B cell (primary cell): ENCODE measurements around the gene CDCA7L. TPM values are rescaled to one million over a fixed set of nuclear protein-coding genes. Genes with fewer than 3 reads are reported as not detected.

Experiments used
- ATAC-seq: fragments of 200-7000 bp; cut with Tn5 transposase; one replicate; pipeline ENCODE4 v1.10.0; 2021; ENCODE audit warnings: low read depth, mild to moderate bottlenecking, moderate number of reproducible peaks, moderate library complexity
- CTCF ChIA-PET: fragments of 350-600 bp; sonication (Branson Sonifier 250); formaldehyde crosslinking; loops from one replicate; lab custom pipeline; 2021; ENCODE audit warnings: antibody characterized with exemption, inconsistent platforms; lab: Charles Lee
- POLR2A ChIA-PET: fragments of 350-600 bp; sonication (Branson Sonifier 250); formaldehyde crosslinking; loops from one replicate; lab custom pipeline; 2021; ENCODE audit warnings: antibody characterized with exemption; lab: Charles Lee
- DNase-seq: peaks from one replicate; pipeline ENCODE4 v3.0.0; 2013
- H2AFZ ChIP-seq: 2 replicates; pipeline ENCODE4 v1.6.1; 2012; ENCODE audit warnings: mild to moderate bottlenecking, low read depth, low read length; ENCODE audit not compliant: insufficient read depth, poor library complexity, severe bottlenecking
- H3K27ac ChIP-seq, 2 donors: 1 replicate in 1 of 2; 2 replicates in 1 of 2; pipeline ENCODE4 v1.5.1; 2012 to 2013; ENCODE audit warnings: low read length in 2 of 2, mild to moderate bottlenecking in 2 of 2, moderate library complexity in 1 of 2
- H3K27me3 ChIP-seq, 4 experiments: fragments of 200-600 bp in 1 of 4; sonication (generic) in 1 of 4; replicated peaks in 1 of 4; 1 replicate in 2 of 4; 2 replicates in 2 of 4; pipeline versions ENCODE4 v1.6.1 to v1.7.0; 2013 to 2016; ENCODE audit warnings: low read length in 3 of 4, mild to moderate bottlenecking in 2 of 4, mixed read lengths in 1 of 4, moderate library complexity in 1 of 4; ENCODE audit not compliant: insufficient read depth in 4 of 4, control insufficient read depth in 3 of 4; ENCODE audit errors: control extremely low read depth in 1 of 4
- H3K36me3 ChIP-seq, 2 experiments: replicated peaks in 1 of 2; 1 replicate in 1 of 2; 2 replicates in 1 of 2; pipeline versions ENCODE4 v1.6.1 to v1.7.1; 2013; ENCODE audit warnings: low read length in 1 of 2; ENCODE audit not compliant: insufficient read depth in 2 of 2, control insufficient read depth in 1 of 2; ENCODE audit errors: control extremely low read depth in 1 of 2, extremely low read depth in 1 of 2
- H3K4me1 ChIP-seq, 2 donors: fragments of 200-600 bp in 1 of 2; sonication (generic) in 1 of 2; 1 replicate in 1 of 2; 2 replicates in 1 of 2; pipeline versions ENCODE4 v1.5.1 to v1.6.1; 2013 to 2017; ENCODE audit warnings: low read length in 2 of 2; ENCODE audit not compliant: control insufficient read depth in 2 of 2, insufficient read depth in 2 of 2
- H3K4me2 ChIP-seq: replicated peaks from 2 replicates; pipeline ENCODE3; 2012; ENCODE audit warnings: mild to moderate bottlenecking, low read depth, low read length; ENCODE audit not compliant: poor library complexity, severe bottlenecking
- H3K4me3 ChIP-seq, 5 experiments: fragments of 200-600 bp in 1 of 5; sonication (generic) in 1 of 5; 1 replicate in 3 of 5; 2 replicates in 2 of 5; pipeline versions ENCODE4 v1.5.1 to v1.7.0; 2011 to 2016; ENCODE audit warnings: low read length in 4 of 5, mild to moderate bottlenecking in 4 of 5, low read depth in 2 of 5, control low read depth in 1 of 5, moderate library complexity in 1 of 5; ENCODE audit not compliant: insufficient read depth in 1 of 5; ENCODE audit errors: control extremely low read depth in 1 of 5, extremely low read depth in 1 of 5
- H3K79me2 ChIP-seq: fragments of 200-600 bp; sonication (generic); one replicate; pipeline ENCODE4 v1.6.0; 2016; ENCODE audit warnings: low read length; ENCODE audit not compliant: control insufficient read depth, insufficient read depth
- H3K9ac ChIP-seq: fragments of 200-600 bp; sonication (generic); 2 replicates; pipeline ENCODE4 v1.6.1; 2017; ENCODE audit warnings: mild to moderate bottlenecking, low read length, moderate library complexity
- H3K9me3 ChIP-seq, 3 donors: one replicate each; pipeline versions ENCODE4 v1.6.1 to v1.7.1; 2013; ENCODE audit warnings: low read length in 2 of 3; ENCODE audit not compliant: control insufficient read depth in 2 of 3, insufficient read depth in 1 of 3; ENCODE audit errors: control extremely low read depth in 1 of 3
- H4K20me1 ChIP-seq: 2 replicates; pipeline ENCODE4 v1.6.0; 2012; ENCODE audit warnings: mild to moderate bottlenecking, low read length; ENCODE audit not compliant: insufficient read depth, control insufficient read depth, poor library complexity, severe bottlenecking
- H3K27ac Mint-ChIP-seq: one replicate; pipeline ENCODE4 v1.8.0; 2021; ENCODE audit warnings: mixed read lengths
- H3K27me3 Mint-ChIP-seq: one replicate; pipeline ENCODE4 v1.8.0; 2021; ENCODE audit warnings: mixed read lengths
- H3K4me1 Mint-ChIP-seq: one replicate; pipeline ENCODE4 v1.8.0; 2021; ENCODE audit warnings: mixed read lengths
- H3K4me3 Mint-ChIP-seq: one replicate; pipeline ENCODE4 v1.8.0; 2021; ENCODE audit warnings: mixed read lengths
- H3K9me3 Mint-ChIP-seq: one replicate; pipeline ENCODE4 v1.8.0; 2022; ENCODE audit warnings: mixed read lengths; ENCODE audit not compliant: insufficient read depth
- EZH2 ChIP-seq: IDR thresholded peaks from 2 replicates; pipeline ENCODE4 v1.6.1; 2012; ENCODE audit warnings: borderline replicate concordance, low read depth, mild to moderate bottlenecking, moderate library complexity, low read length; ENCODE audit not compliant: insufficient read depth, poor library complexity, severe bottlenecking
- WGBS: methylation state at CpG from one replicate; pipeline ENCODE4 v1.1.5; 2013; ENCODE audit warnings: missing lambda C conversion rate; ENCODE audit not compliant: insufficient coverage; 5-methylcytosine and 5-hydroxymethylcytosine counted together
- intact Hi-C: fragments of 100-400 bp; cut with micrococcal nuclease; formaldehyde crosslinking; loops from one replicate; pipeline ENCODE4 v1.10.0; 2022
- polyA plus RNA-seq: library from polyadenylated mRNA; depleted of rRNA; stranded (reverse); fragments of >200 nt; gene quantifications from 2 replicates; pipeline ENCODE4 v1.2.3, GENCODE V29; 2012
- total RNA-seq, 2 donors: library from RNA; stranded (reverse); fragments of 120-200 nt in 1 of 2; gene quantifications; 1 replicate in 1 of 2; 2 replicates in 1 of 2; pipeline versions ENCODE4 v1.2.3 to v1.2.4, GENCODE V29; 2013 to 2022
- TF ChIP-seq, protein P1 (sequence below): fragments of 200-600 bp; IDR thresholded peaks from one replicate; pipeline ENCODE4 v1.8.0; 2022; ENCODE audit warnings: antibody characterized with exemption, mild to moderate bottlenecking

Gene CDCA7L
- total and polyA plus RNA-seq, 2 donors (not counting 1 experiment from before 2014, with no cell fraction given) = 84.0 to 129 TPM

DNA sequence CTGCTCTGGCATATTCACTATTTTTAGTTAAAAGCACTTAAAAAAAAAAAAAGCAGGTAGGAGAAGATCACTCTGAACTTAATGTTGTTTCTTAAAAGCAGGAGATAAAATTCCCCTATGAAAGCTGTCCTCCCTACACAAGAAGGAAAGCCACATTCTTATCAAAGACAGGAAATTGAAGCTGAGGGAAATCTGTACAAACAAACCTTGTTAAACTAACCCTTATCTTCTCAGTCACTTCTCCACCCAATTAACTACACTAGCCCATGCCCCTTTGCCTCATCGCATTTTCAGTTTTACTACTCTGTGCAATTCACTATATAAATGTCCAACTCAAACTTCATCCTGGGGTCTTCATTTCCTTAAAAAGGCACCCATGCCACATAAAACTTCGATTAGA lies 2.7 kb upstream of the CDCA7L start:
- Histone ChIP-seq H3K4me2 (no peak overlapping the region), H2AFZ (no peak overlapping the region), H3K27me3 (no peaks in the 10 kb centered on the region), H4K20me1 (no peaks in the 10 kb centered on the region), H3K9me3 (no peaks in the 10 kb centered on the region), H3K9ac (no peak overlapping the region), H3K36me3 (peaks cover 0 to under 1% of the 10 kb centered on the region in 2 experiments), H3K4me1 (peaks cover 28 to 36% of the 10 kb centered on the region in 2 donors), H3K27ac (no peak overlapping the region), H3K79me2 (peaks cover 12% of the 10 kb centered on the region), H3K4me3 (no peak overlapping the region)
- Mint-ChIP-seq H3K4me3 (no peak overlapping the region), H3K27me3 (no peaks in the 10 kb centered on the region), H3K27ac (no peak overlapping the region), H3K4me1 (peaks cover 40% of the 10 kb centered on the region), H3K9me3 (no peaks in the 10 kb centered on the region)
- WGBS = 100% methylated on average over 1 of the region's 2 CpGs
- ChIA-PET CTCF (interaction anchor here (0.9 to 1.5 kb wide), 2 partner anchors 16 to 19 kb away, joined by 3 to 5 read pairs; no protein-coding TSS in a partner anchor), POLR2A (interaction anchor here (0.6 to 0.7 kb wide), 2 partner anchors 246 to 521 kb away, joined by 3 read pairs; no protein-coding TSS in a partner anchor)
- no peak for ATAC-seq
- DNase-seq = no peak
- TF ChIP-seq EZH2 = no peak
- TF ChIP-seq, protein P1, sequence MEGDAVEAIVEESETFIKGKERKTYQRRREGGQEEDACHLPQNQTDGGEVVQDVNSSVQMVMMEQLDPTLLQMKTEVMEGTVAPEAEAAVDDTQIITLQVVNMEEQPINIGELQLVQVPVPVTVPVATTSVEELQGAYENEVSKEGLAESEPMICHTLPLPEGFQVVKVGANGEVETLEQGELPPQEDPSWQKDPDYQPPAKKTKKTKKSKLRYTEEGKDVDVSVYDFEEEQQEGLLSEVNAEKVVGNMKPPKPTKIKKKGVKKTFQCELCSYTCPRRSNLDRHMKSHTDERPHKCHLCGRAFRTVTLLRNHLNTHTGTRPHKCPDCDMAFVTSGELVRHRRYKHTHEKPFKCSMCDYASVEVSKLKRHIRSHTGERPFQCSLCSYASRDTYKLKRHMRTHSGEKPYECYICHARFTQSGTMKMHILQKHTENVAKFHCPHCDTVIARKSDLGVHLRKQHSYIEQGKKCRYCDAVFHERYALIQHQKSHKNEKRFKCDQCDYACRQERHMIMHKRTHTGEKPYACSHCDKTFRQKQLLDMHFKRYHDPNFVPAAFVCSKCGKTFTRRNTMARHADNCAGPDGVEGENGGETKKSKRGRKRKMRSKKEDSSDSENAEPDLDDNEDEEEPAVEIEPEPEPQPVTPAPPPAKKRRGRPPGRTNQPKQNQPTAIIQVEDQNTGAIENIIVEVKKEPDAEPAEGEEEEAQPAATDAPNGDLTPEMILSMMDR = no peak
- intact Hi-C loops = loop anchor here (5.0 to 10.0 kb wide), 4 partner anchors 36 to 1649 kb away; partner anchors contain the start of genes CCDC126 and HYCC1

DNA sequence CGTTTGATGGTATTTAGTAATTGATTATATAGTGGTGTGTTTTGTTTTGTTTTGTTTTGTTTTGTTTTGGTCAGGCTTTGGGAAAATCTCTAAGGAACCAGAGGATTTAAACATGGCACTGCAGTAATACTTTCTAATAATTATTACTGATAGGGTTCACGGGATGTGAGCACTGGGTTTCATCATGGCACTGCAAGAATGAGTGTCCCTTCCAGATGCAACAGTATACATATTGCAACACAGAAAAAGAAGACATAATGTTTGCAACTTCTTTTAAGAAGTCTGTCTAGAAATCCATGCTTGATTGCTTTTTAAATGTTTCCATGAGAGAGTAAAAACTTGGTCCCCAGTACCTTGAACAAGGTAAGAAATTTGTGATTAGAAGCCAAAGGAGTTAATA lies 2.2 kb upstream of the CDCA7L start:
- H3K9me3 ChIP-seq = no peaks in the 10 kb centered on the region
- H3K4me3 ChIP-seq = no peak overlapping the region
- Mint-ChIP-seq H3K4me1 (peaks cover 44% of the 10 kb centered on the region), H3K27ac (no peak overlapping the region), H3K27me3 (no peaks in the 10 kb centered on the region), H3K9me3 (no peaks in the 10 kb centered on the region), H3K4me3 (no peak overlapping the region)
- no peak for DNase-seq
- H3K79me2 ChIP-seq = peaks cover 16% of the 10 kb centered on the region
- intact Hi-C loops = loop anchor here (2.0 to 10.0 kb wide), 5 partner anchors 36 to 1649 kb away; partner anchors contain the start of genes CCDC126 and HYCC1
- POLR2A ChIA-PET = interaction anchor here (0.9 kb wide), 1 partner anchor 14 kb away, joined by 3 read pairs; no protein-coding TSS in a partner anchor
- CTCF ChIA-PET = interaction anchor here (1.5 kb wide), 1 partner anchor 20 kb away, joined by 5 read pairs; no protein-coding TSS in a partner anchor
- H3K4me1 ChIP-seq = peaks cover 32 to 40% of the 10 kb centered on the region in 2 donors
- no peak overlapping the region for H2AFZ ChIP-seq
- peaks cover 0 to 5% of the 10 kb centered on the region in 2 experiments for H3K36me3 ChIP-seq
- no peak for TF ChIP-seq EZH2
- TF ChIP-seq, protein P1 = no peak
- WGBS = no CpG with 5 or more reads among the region's 2 CpGs
- peak overlapping the region; percentile 95 for H3K4me2 ChIP-seq
- no peak for ATAC-seq
- H4K20me1 ChIP-seq = no peaks in the 10 kb centered on the region
- no peaks in the 10 kb centered on the region for H3K27me3 ChIP-seq
- H3K27ac ChIP-seq = no peak overlapping the region
- H3K9ac ChIP-seq = no peak overlapping the region
